C4-2B (cell line): ENCODE measurements around the gene SCART1.

Experiments
- CTCF ChIP-seq: fragments of 450-650 bp; conservative IDR thresholded peaks from 2 replicates; pipeline ENCODE4 v1.5.1; 2017; ENCODE audit warnings: mild to moderate bottlenecking
- ZFX ChIP-seq: fragments of 450-650 bp; IDR thresholded peaks from 2 replicates; pipeline ENCODE4 v1.6.1; 2017

- TF ChIP-seq CTCF (no peak), ZFX (no peak)
Observed at GRCh38 chr10:133465191-133465949, 11.6 kb downstream of the SCART1 start.
